ENCODE data around the gene MCC.

MCC gene

GRCh38 chr5:113242481-113243348 is 245.5 kb downstream of the MCC start:
- H3K4me3 ChIP-seq (ENCODE audit: low read length): no peak overlapping the region
- no peak for TF ChIP-seq CTCF (conservative IDR thresholded peaks at IDR 0.05; ENCODE audit: low read length)
- no peak for DNase-seq (ENCODE audit: low read depth)

- DNase-seq (ENCODE audit: low read depth): no peak
- no peak overlapping the region for H3K4me3 ChIP-seq (ENCODE audit: low read length)
- TF ChIP-seq CTCF (conservative IDR thresholded peaks at IDR 0.05; ENCODE audit: low read length): no peak
Observed at GRCh38 chr5:113240951-113241726, 247.1 kb downstream of the MCC start.

GRCh38 chr5:113240032-113240431 is 248.2 kb downstream of the MCC start:
- DNase-seq (ENCODE audit: low read depth): no peak
- no peak for TF ChIP-seq CTCF (conservative IDR thresholded peaks at IDR 0.05; ENCODE audit: low read length)
- H3K4me3 ChIP-seq (ENCODE audit: low read length): no peak overlapping the region

- TF ChIP-seq CTCF (conservative IDR thresholded peaks at IDR 0.05; ENCODE audit: low read length): no peak
- H3K4me3 ChIP-seq (ENCODE audit: low read length): no peak overlapping the region
- no peak for DNase-seq (ENCODE audit: low read depth)
Observed at GRCh38 chr5:113237893-113238292, 250.4 kb downstream of the MCC start.

- no peak for TF ChIP-seq CTCF (conservative IDR thresholded peaks at IDR 0.05; ENCODE audit: low read length)
- DNase-seq (ENCODE audit: low read depth): no peak
- no peak overlapping the region for H3K4me3 ChIP-seq (ENCODE audit: low read length)
Observed at GRCh38 chr5:113236536-113237288, 251.5 kb downstream of the MCC start.

GRCh38 chr5:113235884-113236283 is 252.4 kb downstream of the MCC start:
- no peak overlapping the region for H3K4me3 ChIP-seq (ENCODE audit: low read length)
- no peak for TF ChIP-seq CTCF (conservative IDR thresholded peaks at IDR 0.05; ENCODE audit: low read length)
- DNase-seq (ENCODE audit: low read depth): no peak

Measured in AG10803 (cell line).